ENCODE data around the gene ZNF335.

Gene ZNF335, protein sequence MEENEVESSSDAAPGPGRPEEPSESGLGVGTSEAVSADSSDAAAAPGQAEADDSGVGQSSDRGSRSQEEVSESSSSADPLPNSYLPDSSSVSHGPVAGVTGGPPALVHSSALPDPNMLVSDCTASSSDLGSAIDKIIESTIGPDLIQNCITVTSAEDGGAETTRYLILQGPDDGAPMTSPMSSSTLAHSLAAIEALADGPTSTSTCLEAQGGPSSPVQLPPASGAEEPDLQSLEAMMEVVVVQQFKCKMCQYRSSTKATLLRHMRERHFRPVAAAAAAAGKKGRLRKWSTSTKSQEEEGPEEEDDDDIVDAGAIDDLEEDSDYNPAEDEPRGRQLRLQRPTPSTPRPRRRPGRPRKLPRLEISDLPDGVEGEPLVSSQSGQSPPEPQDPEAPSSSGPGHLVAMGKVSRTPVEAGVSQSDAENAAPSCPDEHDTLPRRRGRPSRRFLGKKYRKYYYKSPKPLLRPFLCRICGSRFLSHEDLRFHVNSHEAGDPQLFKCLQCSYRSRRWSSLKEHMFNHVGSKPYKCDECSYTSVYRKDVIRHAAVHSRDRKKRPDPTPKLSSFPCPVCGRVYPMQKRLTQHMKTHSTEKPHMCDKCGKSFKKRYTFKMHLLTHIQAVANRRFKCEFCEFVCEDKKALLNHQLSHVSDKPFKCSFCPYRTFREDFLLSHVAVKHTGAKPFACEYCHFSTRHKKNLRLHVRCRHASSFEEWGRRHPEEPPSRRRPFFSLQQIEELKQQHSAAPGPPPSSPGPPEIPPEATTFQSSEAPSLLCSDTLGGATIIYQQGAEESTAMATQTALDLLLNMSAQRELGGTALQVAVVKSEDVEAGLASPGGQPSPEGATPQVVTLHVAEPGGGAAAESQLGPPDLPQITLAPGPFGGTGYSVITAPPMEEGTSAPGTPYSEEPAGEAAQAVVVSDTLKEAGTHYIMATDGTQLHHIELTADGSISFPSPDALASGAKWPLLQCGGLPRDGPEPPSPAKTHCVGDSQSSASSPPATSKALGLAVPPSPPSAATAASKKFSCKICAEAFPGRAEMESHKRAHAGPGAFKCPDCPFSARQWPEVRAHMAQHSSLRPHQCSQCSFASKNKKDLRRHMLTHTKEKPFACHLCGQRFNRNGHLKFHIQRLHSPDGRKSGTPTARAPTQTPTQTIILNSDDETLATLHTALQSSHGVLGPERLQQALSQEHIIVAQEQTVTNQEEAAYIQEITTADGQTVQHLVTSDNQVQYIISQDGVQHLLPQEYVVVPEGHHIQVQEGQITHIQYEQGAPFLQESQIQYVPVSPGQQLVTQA (N-terminal part only)

DNA sequence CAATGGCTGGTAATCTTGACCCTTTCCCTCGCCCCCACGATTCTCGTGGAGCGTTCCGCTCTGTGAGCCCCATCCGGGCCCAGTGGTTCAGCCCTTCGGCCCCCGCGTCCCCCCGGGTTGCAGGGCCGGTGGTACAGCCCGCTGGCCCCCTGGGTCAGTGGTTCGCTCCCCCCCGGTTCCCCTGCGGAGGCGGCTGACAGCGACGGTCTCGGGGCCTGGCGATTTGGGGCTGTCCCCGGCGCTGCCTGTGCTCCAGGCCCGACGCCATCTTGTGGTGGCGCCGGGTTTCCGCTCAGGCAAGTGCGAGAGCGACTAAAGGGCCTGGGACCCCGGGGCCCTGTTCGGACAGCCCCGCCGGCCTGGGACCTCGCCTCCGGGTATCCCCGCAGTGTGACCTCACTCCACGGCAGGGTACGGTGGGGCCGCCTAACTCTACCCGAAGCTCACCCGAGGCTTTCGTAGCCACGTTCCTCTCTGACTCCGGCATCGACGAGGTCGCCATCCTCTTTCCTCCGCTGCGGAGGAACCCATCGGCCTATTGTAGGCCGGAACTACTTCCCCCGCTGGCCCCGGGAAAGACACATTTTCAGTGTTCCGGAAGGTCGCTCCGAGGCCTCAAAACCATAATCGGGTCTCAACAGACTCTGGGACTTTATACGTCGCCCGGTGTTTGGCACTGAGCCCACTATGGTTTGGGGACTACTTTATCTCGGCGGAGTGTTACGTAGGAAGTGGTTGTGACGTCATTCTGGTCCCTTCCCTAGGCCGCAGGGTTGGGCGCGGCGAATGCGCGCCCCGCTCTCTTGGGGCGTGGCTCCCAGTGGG, at the start of gene ZNF335:
TSS of gene ZNF335 (minus strand) at position 529 of the 825 bp plus-strand sequence. CDS start 793 bp downstream, outside the sequence.
- DNase-seq (ENCODE audit: low spot score) = peak; percentile 98

DNA sequence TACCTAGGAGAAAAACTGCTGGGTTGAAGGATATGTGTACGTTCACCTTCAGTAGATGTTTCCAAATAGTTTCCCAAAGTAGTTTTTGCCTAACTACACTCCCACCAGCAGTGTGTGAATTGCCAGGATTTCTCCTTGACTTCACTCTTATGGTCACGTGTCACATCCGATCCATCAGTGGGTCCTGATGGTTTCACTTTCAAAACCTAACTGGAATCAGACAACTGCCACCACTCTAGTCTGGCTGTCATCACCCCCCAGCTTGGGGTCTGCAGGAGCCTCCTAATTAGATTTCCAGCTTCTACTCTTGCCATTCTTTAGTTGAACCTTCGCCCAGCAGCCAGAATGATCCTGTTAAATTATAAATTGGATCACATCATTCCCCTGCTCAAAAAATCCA, 48.6 kb upstream of the ZNF335 start:
- DNase-seq (ENCODE audit: low spot score) = no peak

DNA sequence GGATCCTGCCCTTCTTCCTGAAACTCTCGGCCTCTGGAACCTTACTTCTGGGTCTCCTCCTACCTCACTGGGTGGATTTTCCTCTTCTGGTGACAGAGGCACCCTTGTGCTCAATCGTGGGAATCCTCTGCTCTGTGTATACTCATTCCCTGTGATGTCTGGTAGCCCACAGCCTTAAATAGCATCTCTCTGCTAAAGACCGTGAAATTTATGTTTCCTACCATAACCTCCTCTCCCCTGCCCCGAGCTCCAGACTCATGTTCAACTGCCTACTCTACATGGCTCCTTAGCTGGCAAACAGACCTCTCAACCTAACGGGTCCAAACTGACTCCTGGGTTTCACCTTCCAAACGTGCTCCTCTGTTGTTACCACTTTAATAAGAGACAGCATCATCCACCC, 46.6 kb upstream of the ZNF335 start:
- DNase-seq (ENCODE audit: low spot score) = no peak

DNA sequence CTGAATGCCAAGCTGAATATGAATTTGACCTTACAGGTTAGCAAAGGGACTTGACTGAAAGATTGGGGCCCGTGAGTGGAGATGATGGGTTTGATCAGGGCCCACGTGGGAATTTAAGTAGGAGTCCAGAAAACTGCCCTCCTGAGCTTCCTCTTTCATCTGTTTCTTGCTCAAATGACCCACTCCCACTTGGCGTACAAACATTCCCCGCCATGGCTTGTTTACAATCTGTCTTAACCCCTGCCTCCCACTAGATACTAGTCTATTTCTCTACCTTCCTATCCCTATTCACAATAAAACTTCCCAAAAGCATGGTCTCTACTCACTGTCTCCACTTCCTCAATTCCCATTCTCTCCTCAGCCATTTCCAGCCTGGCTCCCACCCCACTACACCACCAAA, 46.1 kb upstream of the ZNF335 start:
- no peak for DNase-seq (ENCODE audit: low spot score)

DNA sequence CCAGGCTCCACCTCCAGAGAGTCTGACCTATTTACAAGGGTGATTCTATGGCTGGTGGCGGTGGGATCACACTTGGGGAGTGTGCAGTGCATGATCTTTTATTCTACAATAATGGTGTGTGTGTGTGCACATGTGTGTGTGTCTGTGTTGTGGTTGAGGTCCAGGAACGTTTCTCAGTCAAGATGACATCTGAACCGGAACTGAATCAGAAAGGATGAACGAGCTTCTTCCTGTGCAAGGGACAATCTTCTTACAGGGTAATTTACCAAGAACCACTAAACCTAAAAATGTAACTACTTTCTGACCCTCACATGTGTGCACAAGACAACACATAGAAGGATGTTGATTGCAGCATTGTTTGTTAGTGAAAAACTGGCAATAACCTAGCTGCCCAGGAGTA, 45.3 kb upstream of the ZNF335 start:
- no peak for DNase-seq (ENCODE audit: low spot score)

DNA sequence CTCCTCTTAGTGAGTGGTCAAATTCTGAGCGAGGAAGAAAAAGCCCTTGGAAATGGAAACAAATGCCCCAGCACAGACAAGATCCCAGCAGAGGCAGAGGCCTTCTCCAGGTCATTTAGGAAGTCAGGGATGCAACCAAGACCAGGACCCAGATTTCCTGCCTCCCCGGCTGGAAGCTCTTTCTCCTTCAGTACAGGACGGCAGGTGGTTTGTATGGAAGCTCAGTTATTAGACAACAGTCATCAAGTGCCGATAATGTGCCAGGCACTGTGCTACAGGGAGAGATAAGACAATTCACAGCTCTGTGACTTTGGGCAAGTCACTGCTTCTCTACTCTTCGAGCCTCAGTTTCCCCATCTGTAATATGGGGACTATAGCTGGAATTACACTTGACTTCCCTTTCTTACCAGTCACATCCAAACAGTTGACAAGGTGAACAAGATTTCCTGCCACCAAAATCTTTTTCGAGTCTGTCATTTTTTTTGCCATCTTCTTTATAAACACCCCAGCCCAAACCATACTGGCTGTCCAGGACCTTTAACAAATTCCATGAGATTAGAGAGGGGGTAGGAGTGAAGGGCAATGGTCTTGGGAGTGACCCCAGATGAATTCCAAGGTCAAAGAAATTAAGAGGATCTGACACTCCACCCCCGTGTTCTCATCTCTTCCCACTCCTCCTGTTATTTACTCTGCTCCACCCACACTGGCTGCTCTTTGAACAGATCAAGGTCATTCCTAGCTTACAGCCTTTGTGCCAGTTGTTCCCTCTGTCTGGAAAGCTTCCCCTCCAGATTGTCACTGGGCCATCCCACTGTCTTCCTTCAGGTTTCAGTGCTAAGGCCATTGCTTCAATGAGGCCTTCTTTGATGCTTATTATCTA, 42.8 kb upstream of the ZNF335 start:
- DNase-seq (ENCODE audit: low spot score) = no peak

DNA sequence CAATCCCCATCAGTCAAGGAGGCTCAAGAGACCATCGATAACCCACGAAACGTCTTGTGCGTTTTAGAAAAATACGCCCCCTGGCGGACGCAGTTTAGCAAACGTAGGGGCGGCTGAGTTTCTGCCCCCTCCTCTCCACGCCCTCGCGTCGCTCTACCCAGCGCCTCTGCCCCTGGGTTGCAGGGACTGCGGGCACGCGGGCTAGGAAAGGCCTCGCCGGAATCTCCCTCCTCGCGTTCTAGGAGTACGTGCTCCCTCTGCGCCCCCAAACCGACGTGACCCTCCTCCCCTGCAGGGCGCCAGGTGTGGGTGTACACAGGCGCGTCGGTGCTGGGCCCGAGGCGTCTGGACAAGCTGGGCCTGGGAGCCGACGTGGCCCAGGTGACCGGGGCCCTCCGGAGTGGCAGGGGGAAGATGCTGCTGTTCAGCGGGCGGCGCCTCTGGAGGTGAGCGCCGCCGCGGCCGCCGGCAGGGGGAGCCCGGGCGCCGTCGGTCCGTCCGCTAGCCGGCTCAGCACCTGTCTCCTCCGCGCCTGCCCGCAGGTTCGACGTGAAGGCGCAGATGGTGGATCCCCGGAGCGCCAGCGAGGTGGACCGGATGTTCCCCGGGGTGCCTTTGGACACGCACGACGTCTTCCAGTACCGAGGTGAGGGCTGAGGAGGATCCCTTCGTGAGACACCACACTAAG, 42.0 kb upstream of the ZNF335 start:
- peak; percentile 88 for DNase-seq (ENCODE audit: low spot score)

DNA sequence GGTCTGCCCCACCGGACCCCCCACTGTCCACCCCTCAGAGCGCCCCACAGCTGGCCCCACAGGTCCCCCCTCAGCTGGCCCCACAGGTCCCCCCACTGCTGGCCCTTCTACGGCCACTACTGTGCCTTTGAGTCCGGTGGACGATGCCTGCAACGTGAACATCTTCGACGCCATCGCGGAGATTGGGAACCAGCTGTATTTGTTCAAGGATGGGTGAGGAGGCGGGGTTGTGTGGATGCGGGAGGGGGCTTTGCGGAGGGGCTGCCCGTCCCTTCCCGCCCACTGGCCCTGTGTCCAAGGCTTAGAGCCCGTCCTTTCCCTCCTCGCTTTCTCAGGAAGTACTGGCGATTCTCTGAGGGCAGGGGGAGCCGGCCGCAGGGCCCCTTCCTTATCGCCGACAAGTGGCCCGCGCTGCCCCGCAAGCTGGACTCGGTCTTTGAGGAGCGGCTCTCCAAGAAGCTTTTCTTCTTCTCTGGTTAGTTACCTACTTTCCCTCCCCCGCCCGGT, 41.4 kb upstream of the ZNF335 start:
- peak; percentile 36 for DNase-seq (ENCODE audit: low spot score)

DNA sequence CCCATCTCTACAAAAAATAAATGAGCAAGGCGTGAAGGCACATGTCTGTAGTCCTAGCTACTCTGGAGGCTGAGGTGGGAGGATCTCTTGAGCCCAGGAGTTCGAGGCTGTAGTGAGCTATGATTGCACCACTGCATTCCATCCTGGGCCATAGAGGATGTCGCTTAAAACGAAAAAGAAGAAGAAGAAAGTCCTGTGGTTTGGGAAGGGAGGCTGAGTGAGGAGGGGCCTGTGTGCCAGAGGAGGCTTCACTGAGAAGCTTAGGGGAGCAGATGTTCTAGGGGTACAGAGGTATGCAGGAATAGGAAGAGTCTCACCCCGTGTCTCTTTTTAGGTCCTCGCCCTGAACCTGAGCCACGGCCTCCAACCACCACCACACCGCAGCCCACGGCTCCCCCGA, 40.9 kb upstream of the ZNF335 start:
- DNase-seq (ENCODE audit: low spot score) = no peak

DNA sequence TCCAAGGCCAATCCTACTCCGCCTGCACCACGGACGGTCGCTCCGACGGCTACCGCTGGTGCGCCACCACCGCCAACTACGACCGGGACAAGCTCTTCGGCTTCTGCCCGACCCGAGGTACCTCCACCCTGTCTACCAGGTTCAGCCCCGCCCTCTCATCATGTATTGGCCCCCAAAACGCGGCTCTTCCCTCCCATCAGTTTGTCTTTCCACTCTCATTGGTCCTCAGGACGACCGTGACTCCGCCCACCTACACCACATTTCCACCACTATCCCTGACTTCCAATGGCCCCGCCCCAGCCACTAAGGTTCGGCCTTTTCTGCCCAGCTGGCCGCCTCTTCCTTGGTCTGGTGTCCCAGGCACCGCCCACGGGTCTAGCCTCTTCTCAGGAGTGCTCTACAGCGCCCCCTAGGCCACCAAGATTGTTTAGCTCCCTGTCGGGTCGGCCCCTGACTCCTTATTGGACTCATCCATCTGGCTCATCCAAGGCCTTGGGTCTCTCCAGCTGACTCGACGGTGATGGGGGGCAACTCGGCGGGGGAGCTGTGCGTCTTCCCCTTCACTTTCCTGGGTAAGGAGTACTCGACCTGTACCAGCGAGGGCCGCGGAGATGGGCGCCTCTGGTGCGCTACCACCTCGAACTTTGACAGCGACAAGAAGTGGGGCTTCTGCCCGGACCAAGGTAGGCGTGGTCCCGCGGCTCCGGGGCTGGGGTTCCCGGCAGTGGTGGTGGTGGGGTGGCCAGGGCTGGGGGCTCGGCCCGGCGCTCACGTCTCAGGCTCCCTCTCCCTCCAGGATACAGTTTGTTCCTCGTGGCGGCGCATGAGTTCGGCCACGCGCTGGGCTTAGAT, 39.9 kb upstream of the ZNF335 start:
- DNase-seq (ENCODE audit: low spot score) = peak; percentile 83

DNA sequence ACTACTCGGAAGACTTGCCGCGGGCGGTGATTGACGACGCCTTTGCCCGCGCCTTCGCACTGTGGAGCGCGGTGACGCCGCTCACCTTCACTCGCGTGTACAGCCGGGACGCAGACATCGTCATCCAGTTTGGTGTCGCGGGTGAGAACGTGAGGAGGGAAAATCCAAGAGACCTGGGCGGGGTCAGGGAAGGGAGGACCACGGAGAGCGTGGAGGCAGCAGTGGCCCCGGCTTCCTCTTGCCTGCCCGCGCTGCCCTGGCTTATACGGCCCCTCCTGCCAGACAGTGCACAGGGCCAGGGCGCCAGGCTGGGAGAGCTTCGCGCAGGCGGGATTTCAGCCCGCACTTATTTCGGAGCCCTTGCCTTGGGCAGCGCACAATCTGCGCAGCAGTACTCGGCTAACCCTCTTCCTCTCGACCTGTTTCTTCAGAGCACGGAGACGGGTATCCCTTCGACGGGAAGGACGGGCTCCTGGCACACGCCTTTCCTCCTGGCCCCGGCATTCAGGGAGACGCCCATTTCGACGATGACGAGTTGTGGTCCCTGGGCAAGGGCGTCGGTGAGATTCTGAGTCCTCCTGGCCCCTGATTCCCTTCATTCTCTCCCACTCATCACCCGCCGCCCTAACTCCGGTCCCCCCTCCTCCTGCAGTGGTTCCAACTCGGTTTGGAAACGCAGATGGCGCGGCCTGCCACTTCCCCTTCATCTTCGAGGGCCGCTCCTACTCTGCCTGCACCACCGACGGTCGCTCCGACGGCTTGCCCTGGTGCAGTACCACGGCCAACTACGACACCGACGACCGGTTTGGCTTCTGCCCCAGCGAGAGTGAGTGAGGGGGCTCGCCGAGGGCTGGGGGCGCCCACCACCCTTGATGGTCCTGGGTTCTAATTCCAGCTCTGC, 38.7 kb upstream of the ZNF335 start:
- DNase-seq (ENCODE audit: low spot score) = no peak

DNA sequence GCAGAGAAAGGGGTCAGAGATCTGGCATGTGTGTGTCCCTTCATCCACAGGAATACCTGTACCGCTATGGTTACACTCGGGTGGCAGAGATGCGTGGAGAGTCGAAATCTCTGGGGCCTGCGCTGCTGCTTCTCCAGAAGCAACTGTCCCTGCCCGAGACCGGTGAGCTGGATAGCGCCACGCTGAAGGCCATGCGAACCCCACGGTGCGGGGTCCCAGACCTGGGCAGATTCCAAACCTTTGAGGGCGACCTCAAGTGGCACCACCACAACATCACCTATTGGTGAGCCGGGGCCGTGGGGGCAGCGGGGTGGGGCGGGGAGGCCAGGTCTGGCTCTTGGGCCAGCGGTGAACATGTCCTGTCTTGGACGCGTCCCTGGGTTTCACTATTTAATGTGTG, 37.8 kb upstream of the ZNF335 start:
- DNase-seq (ENCODE audit: low spot score) = no peak

DNA sequence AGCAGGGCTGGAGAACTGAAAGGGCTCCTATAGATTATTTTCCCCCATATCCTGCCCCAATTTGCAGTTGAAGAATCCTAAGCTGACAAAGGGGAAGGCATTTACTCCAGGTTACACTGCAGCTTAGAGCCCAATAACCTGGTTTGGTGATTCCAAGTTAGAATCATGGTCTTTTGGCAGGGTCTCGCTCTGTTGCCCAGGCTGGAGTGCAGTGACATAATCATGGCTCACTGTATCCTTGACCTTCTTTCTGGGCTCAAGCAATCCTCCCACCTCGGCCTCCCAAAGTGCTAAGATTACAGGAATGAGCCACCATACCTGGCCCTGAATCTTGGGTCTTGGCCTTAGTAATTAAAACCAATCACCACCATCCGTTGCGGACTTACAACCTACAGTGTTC, 35.7 kb upstream of the ZNF335 start:
- DNase-seq (ENCODE audit: low spot score) = no peak

DNA sequence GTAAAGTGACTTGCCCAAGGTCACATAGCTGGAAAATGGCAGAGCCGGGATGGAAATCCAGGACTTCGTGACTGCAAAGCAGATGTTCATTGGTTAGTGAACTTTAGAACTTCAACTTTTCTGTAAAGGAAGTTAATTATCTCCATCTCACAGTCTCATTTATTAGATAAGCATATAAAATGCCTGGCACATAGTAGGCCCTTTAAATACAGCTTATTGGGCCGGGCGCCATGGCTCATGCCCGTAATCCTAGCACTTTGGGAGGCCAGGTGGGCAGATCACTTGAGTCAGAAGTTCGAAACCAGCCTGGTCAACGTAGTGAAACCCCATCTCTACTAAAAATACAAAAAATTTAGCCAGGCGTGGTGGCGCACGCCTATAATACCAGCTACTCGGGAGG, 35.0 kb upstream of the ZNF335 start:
- DNase-seq (ENCODE audit: low spot score) = no peak

DNA sequence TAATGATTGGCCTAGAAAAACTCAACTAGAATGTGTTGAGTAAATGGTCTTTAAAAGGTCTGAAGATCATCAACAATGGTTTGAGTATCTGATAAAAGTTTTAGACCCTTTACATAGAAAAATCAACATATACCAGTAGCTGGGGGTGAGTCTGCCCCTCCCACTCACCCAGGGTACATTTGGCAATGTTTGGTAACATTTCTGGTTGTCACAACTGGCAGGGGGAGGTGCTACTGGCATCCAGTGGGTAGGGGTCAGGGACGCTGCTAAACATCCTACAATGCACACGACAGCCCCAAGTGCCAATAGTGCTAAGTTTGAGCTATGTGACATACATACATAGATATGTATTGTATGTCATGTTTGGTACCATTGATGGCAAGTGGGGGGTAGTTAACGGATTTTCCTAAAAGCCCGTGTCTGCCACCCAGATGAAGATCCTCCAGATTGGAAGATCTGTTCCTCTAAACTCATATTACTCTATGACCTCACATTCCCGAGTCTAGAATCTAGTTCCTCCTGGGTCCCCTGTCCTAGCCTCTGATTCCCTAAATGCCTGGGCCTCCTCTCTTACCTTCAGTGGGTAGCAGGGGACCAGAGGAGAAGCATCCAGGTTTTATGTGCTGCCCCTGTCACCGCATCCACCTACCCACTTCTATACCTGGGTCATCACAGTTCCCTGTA, 34.2 kb upstream of the ZNF335 start:
- DNase-seq (ENCODE audit: low spot score) = no peak

DNA sequence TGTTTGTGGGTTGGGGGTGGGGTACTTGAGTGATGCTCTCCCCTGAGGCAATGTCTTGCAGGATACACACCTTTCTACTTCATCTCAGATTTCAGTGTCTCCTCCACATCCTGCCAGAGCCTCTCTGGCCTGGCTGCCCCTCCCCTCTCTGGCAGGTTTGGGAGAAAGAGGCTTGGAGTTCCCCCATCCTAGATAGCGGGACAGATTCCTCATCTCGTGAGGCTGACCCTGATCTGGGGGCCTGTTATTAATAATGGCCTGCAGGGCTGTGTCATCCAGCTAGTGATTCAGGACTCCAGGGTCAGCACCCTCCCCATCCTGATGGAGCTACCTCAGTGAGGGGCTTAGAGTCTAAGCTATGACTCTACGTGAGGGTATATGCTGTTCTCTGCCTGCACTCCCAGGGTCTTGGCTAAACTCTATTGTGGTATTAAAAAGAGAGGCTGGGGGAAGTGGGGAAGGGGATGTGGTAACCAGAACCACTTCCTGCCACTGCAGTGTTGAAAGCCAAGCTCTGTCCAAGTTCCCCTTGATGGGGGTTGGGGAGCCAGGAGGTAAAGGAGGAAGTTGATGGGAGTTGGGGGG, 33.0 kb upstream of the ZNF335 start:
- DNase-seq (ENCODE audit: low spot score) = peak; percentile 49

DNA sequence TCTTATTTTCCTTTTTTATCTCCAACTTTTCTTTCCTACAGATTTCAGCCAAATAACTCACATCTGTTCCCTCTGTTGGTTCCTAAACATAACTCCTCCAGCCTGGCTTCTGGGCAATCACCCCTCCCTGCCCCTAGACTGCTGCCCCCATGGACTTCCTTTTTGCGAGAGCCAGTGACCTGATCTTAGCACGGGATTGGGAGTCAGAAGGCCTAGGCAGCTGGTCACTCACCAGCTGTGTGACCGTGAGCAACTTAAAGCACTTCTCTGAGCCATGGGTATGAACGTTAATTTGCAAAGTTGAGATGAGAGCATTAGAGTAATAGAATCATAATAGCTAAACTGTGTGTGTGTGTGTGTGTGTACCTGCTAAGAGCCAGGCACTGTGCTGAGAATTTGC, 32.2 kb upstream of the ZNF335 start:
- no peak for DNase-seq (ENCODE audit: low spot score)

Data from iPS-NIHi11 (cell line).